Right lobe of liver (tissue), 4 donors: ENCODE results near the gene GMPR.

Source experiments
- CTCF ChIP-seq, 4 donors: fragments of 200-600 bp in 3 of 4; fragments of 450-650 bp in 1 of 4; IDR thresholded peaks; one replicate each; pipeline versions ENCODE4 v1.5.1 to v1.8.0; 2016 to 2022; ENCODE audit warnings: antibody characterized with exemption in 4 of 4, mild to moderate bottlenecking in 2 of 4
- POLR2A ChIP-seq: fragments of 450-650 bp; IDR thresholded peaks from one replicate; pipeline ENCODE4 v1.6.1; 2017; ENCODE audit warnings: antibody characterized with exemption, mild to moderate bottlenecking
- donor health status: DM: no; HTN: no; CAD: no.
- donor health status: DM: no; HTN: no; CAD: no.
- donor health status: DM: no; HTN: yes; CAD: no.

DNA sequence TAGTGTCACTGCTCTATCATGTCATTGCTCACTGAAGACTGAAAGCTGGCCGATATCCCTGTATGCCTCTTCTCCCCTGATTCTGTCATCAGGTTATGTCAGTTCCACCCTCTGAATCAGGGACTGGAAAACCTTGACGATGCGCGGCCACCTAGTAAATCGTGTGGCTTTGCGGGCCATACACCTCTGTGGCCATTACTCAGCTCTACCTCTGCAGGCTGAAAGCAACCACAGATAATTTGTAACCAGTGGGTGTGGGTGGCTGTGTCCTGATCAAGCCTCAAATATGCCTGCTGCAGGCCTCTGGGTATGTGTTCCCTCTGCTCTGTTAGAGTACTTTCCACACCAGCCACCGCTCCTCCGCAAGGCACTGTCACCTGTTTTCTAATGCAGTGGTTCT is 105.2 kb downstream of the GMPR start:
- TF ChIP-seq CTCF (IDR thresholded peaks at IDR 0.05) = no peak
- TF ChIP-seq POLR2A = no peak
